Upper lobe of left lung (tissue), 4 donors: ENCODE results near the gene SUPT20HL2.

ENCODE experiments used
- CTCF ChIP-seq, 6 experiments: fragments of 450-650 bp in 4 of 6; fragments of 200-600 bp in 2 of 6; sonication (generic) in 2 of 6; IDR thresholded peaks; one replicate each; pipeline ENCODE4 v1.5.1; 2016 to 2019; ENCODE audit warnings: antibody characterized with exemption in 6 of 6
- POLR2AphosphoS5 ChIP-seq, 2 donors: sonication (generic); formaldehyde crosslinking; IDR thresholded peaks; one replicate each; pipeline ENCODE4 v1.5.1; 2017; ENCODE audit warnings: antibody characterized with exemption in 2 of 2

GRCh38 chrX:24282381-24283126 is 31.3 kb downstream of the SUPT20HL2 start:
- TF ChIP-seq CTCF (IDR thresholded peaks at IDR 0.05) (no peak), POLR2AphosphoS5 (IDR thresholded peaks at IDR 0.05) (no peak)
